ENCODE measurements around the gene FSHR. TPM values are rescaled to one million over a fixed set of nuclear protein-coding genes. Genes with fewer than 3 reads are reported as not detected.

FSHR gene
- total and polyA plus RNA-seq, 2 of the 4 experiments (the other 2 are of a cell fraction) = not detected

- BruUV-seq (replicated peaks) = no TSS peak
- DNase-seq (no peak), ATAC-seq (ENCODE audit: low read depth) (no peak)
- H2BK15ac ChIP-seq (ENCODE audit: low read depth, low read length) = no peak overlapping the region
- H3K56ac ChIP-seq (ENCODE audit: extremely low read depth, insufficient read depth, low read length) = no peak overlapping the region
- H3K27ac ChIP-seq (ENCODE audit: insufficient read depth, low read length) = no peak overlapping the region
- no CpG with 5 or more reads among the region's 2 CpGs for WGBS, 2 experiments (ENCODE audit: extremely low coverage in 2 of 2, insufficient read length in 1 of 2)
- CTCF ChIA-PET = no interaction called here
- no peak overlapping the region for H2BK120ac ChIP-seq (ENCODE audit: low read depth, low read length)
- no peak overlapping the region for H4K91ac ChIP-seq (ENCODE audit: insufficient read depth, low read depth, low read length)
- no peaks in the 10 kb centered on the region for H3K9me3 ChIP-seq (ENCODE audit: control insufficient read depth, insufficient read depth, low read length)
- no peak overlapping the region for H3K18ac ChIP-seq (ENCODE audit: low read depth, low read length)
- H4K5ac ChIP-seq (ENCODE audit: low read depth, low read length) = no peak overlapping the region
- no peak overlapping the region for H3K4me2 ChIP-seq (ENCODE audit: low read depth, low read length)
- TF ChIP-seq BHLHE40 (IDR thresholded peaks at IDR 0.05; ENCODE audit: low read depth, low read length) (no peak), SMC3 (IDR thresholded peaks at IDR 0.05; ENCODE audit: low read depth, low read length) (no peak), USF2 (IDR thresholded peaks at IDR 0.05; ENCODE audit: low read depth, low read length) (no peak), ELK1 (IDR thresholded peaks at IDR 0.05; ENCODE audit: borderline replicate concordance, low read depth, low read length) (no peak), MAFK (IDR thresholded peaks at IDR 0.05; ENCODE audit: low read depth, low read length) (no peak), MXI1 (IDR thresholded peaks at IDR 0.05; ENCODE audit: borderline replicate concordance, low read depth, low read length) (no peak), CHD1 (IDR thresholded peaks at IDR 0.05; ENCODE audit: low read depth, low read length) (no peak), POLR2A (IDR thresholded peaks at IDR 0.05; ENCODE audit: low read depth, low read length) (no peak), FOS (IDR thresholded peaks at IDR 0.05; ENCODE audit: low read depth, low read length) (no peak), NFE2L2 (IDR thresholded peaks at IDR 0.05; ENCODE audit: low read depth, low read length) (no peak), CEBPB (IDR thresholded peaks at IDR 0.05; ENCODE audit: low read depth, low read length) (no peak), RCOR1 (IDR thresholded peaks at IDR 0.05; ENCODE audit: insufficient replicate concordance, low read length) (no peak), CTCF (conservative IDR thresholded peaks at IDR 0.05; ENCODE audit: low read depth, low read length) (no peak), RFX5 (IDR thresholded peaks at IDR 0.05; ENCODE audit: low read depth, low read length) (no peak), RAD21 (IDR thresholded peaks at IDR 0.05; ENCODE audit: low read length) (no peak)
- H3K4ac ChIP-seq (ENCODE audit: low read depth, low read length) = no peak overlapping the region
- no peak overlapping the region for H2BK20ac ChIP-seq (ENCODE audit: low read depth, low read length)
- POLR2A ChIA-PET (ENCODE audit: unreplicated experiment) = no interaction called here
- no peaks in the 10 kb centered on the region for H3K79me1 ChIP-seq (ENCODE audit: low read depth in 1 of 2, low read length in 2 of 2)
- no peaks in the 10 kb centered on the region; the same call in 1 of the 2 replicates for H3K27me3 ChIP-seq (ENCODE audit: control insufficient read depth, insufficient read depth, low read length)
- H3K36me3 ChIP-seq (ENCODE audit: control insufficient read depth, insufficient read depth, low read length) = no peaks in the 10 kb centered on the region
- no peak overlapping the region for H2AK9ac ChIP-seq (replicated peaks; ENCODE audit: low read depth, low read length, poor library complexity)
- H2BK5ac ChIP-seq (ENCODE audit: low read depth, low read length, poor library complexity, severe bottlenecking) = no peak overlapping the region
- dilution Hi-C loops (cut with HindIII; ENCODE audit: low sequenced_read_pairs, unreplicated experiment) (no loop called here), intact Hi-C loops (cut with micrococcal nuclease) (no loop called here), in situ Hi-C loops (cut with MboI; ENCODE audit: low sequenced_read_pairs) (no loop called here)
- no peaks in the 10 kb centered on the region for H3K9me1 ChIP-seq (ENCODE audit: insufficient read depth, low read length)
- H2AK5ac ChIP-seq (ENCODE audit: low read depth, low read length) = no peak overlapping the region
- no peaks in the 10 kb centered on the region for H3K4me1 ChIP-seq (ENCODE audit: control insufficient read depth, insufficient read depth, low read length)
- H4K20me1 ChIP-seq (ENCODE audit: insufficient read depth, low read length) = no peaks in the 10 kb centered on the region
- no peak overlapping the region for H2AFZ ChIP-seq (replicated peaks; ENCODE audit: low read length, poor library complexity)
- no peak overlapping the region for H4K8ac ChIP-seq (ENCODE audit: low read depth in 2 of 2, low read length in 2 of 2)
- H3K4me3 ChIP-seq (ENCODE audit: insufficient read depth, low read depth, low read length) = no peak overlapping the region
- no peak overlapping the region for H3K23ac ChIP-seq (ENCODE audit: low read depth, low read length)
- H3K14ac ChIP-seq (replicated peaks; ENCODE audit: low read depth, low read length) = no peak overlapping the region
- no peak overlapping the region for H3K9ac ChIP-seq (ENCODE audit: low read depth, low read length)
Observed at GRCh38 chr2:48980846-48981245, 173.5 kb downstream of the FSHR start.

Data from IMR-90 (cell line).